Right ventricle myocardium superior (tissue), 1 donor: ENCODE data around the gene VSTM1. TPM values are rescaled to one million over a fixed set of nuclear protein-coding genes. Genes with fewer than 3 reads are reported as not detected.

Experiments used
- ATAC-seq: fragments of 200-7000 bp; cut with Tn5 transposase; one replicate; pipeline ENCODE4 v1.9.1; 2020; ENCODE audit warnings: mild to moderate bottlenecking; ENCODE audit not compliant: poor library complexity
- DNase-seq: peaks from one replicate; pipeline ENCODE4 v3.0.0-alpha.2; 2020
- intact Hi-C: fragments of 100-400 bp; cut with DNase I; formaldehyde crosslinking; loops from one replicate; pipeline ENCODE4 v1.11.2; 2022
- total RNA-seq: library from RNA; stranded (reverse); fragmentation: NEBNext Ultra II Directional; extraction: Animal tissue kit (Norgen Biotek cat#: 25700); gene quantifications from one replicate; pipeline ENCODE4 v1.2.1, GENCODE V29; 2021
- donor health status: DM: no; HTN: yes; CAD: no; lungs with severe emphysema.

Gene VSTM1
- total RNA-seq, 1 donor from 2014 or later = not detected

- no peak for ATAC-seq
- intact Hi-C loops = loop anchor here (5.0 kb wide), 2 partner anchors 115 to 230 kb away; partner anchors contain the start of gene CACNG7
- DNase-seq = no peak
Measured at GRCh38 chr19:54021932-54022331, 41.8 kb downstream of the VSTM1 start.

DNA sequence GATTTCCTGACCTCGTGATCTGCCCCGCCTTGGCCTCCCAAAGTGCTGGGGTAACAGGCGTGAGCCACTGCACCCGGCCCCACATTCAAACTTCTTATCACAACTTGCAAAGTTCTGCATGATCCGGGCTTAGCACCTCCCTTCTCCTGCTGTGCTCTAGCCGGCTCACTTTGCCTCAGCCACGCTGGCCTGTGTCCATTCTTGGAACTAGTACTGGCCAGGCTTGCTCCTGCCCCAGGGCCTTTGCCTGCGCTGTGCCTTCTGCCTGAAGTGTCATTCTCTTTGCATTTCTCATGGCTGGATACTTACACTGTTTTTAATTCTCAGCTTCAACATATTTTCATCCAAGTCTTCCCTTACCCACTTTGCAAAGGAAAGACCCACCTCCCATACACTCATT is 42.3 kb downstream of the VSTM1 start:
- DNase-seq (no peak), ATAC-seq (no peak)
- intact Hi-C loops = loop anchor here (5.0 kb wide), 2 partner anchors 114 to 229 kb away; partner anchors contain the start of gene CACNG7

DNA sequence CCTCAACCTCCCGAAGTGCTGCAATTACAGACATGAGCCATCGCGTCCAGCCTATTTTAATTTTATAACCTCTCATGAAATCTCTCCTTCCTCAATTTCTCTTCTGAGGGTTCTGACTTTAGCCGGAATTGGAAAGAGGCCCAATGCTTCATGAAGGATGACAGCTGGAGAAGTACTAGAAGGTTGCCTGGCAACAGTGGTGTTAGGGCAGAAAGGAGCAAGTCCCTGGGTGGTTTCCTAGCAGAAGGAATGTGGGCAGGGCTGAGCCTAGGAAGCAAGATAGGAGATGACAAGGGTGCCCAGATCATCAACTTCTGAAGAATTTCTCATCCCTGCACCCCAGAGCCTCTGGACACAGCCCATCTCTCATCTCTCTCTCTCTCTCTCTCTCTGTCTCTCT is 46.4 kb downstream of the VSTM1 start:
- intact Hi-C loops = no loop called here
- ATAC-seq = no peak
- DNase-seq = no peak

DNA sequence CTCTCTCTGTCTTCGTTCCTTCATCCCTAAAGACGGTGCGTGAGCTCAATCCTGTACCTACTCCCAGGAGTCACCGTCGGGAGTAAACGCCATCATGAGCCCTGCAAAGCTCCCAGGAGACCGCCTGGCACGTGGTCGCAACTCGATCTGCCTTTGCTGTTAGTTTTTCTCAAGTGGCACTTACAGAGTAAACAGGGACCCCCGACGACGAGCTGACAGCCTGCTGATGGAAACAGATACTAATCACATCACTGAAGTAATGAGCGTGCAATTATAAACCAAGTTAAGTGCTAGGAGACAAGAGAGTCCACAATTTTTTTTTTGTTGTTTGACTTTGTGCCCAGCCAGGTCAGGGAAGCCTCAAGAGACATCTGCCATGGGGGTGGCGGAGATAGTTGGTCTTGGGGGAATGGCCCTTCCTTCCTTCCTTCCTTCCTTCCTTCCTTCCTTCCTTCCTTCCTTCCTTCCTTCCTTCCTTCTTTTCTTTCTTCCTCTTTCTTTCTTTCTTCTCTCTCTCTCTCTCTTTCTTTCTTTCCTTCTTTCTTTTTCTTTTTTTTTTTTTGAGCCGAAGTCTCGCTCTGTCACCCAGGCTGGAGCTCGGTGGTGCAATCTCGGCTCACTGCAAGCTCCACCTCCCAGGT is 48.7 kb downstream of the VSTM1 start:
- intact Hi-C loops = no loop called here
- ATAC-seq (no peak), DNase-seq (no peak)

DNA sequence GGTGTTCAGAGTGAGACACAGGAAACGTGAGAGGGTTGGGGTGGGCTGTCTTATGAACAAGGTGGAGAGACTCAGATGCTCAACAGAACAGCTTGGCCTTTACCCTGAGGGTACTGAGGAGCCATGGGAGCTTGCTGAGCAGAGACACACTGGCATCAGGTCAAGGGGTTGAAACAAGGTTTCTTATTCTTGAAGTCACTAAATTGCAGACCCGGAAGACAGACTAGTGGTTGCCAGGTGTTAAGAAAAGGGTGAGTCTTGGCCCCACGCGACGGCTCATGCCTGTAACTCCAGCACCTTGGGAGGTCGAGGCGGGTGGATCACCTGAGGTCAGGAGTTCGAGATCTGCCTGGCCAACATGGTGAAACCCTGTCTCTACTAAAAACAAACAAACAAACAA is 49.8 kb downstream of the VSTM1 start:
- intact Hi-C loops = no loop called here
- DNase-seq = no peak
- no peak for ATAC-seq

DNA sequence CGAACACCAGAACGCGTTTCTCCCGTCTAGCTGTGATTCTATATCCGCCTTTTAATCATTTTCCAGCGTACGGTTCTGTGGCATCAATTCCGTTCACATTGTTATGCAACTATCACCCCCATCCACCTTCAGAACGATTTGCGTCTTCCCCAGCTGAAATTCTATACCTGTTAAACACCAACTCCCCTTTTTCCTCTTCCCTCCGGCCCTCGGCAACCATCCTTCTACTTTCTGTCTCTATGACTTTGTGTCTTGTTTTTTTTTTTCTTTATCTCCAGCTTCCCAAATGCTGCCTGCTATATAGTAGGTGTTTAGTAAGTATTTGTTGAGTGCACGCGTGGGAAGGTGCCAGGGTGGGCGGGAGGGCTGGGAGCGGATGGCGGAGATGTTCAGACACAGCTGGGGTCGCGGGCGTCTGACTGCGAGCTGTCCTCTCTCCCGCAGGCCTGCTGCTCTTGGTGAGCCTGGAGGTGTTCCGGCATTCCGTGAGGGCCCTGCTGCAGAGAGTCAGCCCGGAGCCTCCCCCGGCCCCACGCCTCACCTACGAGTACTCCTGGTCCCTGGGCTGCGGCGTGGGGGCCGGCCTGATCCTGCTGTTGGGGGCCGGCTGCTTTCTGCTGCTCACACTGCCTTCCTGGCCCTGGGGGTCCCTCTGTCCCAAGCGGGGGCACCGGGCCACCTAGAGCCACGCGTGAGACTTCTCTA is 52.0 kb downstream of the VSTM1 start:
- intact Hi-C loops = no loop called here
- DNase-seq (no peak), ATAC-seq (no peak)

- DNase-seq (no peak), ATAC-seq (no peak)
- intact Hi-C loops = no loop called here
Measured at GRCh38 chr19:54010474-54010873, 53.2 kb downstream of the VSTM1 start.

DNA sequence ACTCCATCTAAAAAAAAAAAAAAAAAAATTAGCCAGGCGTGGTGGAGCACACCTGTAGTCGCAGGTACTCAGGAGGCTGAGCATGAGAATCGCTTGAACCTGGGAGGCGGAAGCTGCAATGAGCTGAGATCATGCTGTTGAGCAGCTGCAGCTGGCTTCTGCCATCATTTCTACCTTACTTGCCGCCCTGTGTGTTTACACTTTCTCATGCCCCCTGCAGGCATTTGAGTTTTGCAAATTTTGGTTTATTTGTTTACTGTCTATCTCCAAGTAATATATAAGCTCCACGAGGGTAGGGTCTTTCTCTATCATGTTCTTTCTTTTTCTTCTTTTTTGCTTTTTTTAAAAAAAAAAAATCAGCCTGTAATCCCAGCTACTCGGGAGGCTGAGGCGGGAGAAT is 54.3 kb downstream of the VSTM1 start:
- DNase-seq (no peak), ATAC-seq (no peak)
- intact Hi-C loops = no loop called here

DNA sequence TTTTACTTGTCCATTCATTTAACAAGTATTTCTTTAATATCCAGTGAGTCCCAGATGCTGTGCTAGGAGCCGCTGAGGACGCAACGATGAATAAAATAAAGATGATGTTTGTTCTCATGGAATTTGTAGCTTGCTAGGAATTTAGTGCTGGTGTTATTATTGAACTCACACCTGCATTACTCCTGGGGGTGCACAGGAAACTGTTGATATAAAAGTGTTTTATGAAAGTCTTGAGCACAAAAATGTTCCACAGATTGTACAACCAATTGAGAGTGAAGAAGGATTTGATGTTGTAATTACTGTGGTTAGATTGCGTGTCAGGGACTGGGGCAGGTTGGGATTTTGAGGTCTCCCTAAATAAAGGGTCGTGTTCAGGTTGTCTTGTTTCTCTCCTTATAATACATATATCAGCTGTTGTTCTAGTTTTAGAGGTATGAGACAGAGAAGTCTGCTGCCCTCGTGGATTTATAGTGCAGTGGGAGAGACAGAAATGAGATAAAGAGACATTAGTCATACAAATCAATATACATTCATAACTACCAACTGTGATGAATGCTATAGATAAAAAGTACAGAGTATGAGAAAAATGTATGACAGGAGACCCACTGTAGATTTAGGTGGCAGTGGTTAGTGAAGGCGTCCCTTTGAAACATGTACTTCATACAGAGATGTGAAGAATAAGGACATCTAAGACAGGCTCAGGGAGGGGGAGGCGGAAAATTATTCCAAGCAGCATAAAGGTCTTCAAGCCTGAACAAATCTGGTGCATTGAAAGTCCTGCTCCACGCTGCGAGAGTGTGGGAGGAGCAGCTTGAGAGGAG is 61.0 kb downstream of the VSTM1 start:
- intact Hi-C loops = no loop called here
- DNase-seq = no peak
- no peak for ATAC-seq

DNA sequence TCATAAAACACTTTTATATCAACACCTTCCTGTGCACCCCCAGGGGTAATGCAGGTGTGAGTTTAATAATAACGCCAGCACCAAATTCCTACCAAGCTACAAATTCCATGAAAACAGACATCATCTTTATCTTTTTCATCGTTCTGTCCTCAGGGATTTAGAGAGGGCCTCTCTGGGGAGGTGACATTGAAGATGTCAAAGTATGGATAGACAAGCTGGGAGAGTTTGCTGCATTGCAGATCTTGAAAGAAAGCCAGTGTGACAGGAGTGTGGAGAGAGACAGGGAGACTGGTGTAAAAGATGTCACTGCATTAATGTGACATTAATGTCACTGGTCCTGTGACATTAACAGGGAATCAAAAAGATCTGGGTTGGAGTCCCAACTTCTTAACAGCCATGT is 62.2 kb downstream of the VSTM1 start:
- no peak for ATAC-seq
- DNase-seq = no peak
- intact Hi-C loops = no loop called here

GRCh38 chr19:53999694-54000093 is 64.0 kb downstream of the VSTM1 start:
- ATAC-seq = no peak
- intact Hi-C loops = no loop called here
- DNase-seq = no peak

- intact Hi-C loops = no loop called here
- ATAC-seq (no peak), DNase-seq (no peak)
Measured at GRCh38 chr19:53998223-53998622, 65.5 kb downstream of the VSTM1 start.

DNA sequence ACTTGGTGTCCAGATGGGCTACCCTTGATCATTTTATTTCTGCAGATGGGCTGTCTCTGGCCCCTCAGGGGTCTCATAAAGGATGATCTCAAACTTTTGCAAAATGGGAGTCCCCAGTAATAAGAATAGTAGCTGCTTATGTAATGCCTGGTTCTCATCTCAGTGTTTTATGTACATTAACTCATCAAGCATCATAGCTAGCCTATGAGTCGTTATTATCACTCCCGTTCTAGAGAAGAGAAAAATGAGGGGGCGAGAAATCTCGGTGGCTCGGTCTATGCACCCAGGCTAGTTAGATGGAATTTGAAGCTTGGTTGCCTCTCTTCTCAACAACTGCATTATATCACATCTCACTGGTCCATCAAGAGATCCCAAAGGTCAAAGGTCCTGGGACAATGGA is 68.9 kb downstream of the VSTM1 start:
- intact Hi-C loops = no loop called here
- ATAC-seq (no peak), DNase-seq (no peak)

DNA sequence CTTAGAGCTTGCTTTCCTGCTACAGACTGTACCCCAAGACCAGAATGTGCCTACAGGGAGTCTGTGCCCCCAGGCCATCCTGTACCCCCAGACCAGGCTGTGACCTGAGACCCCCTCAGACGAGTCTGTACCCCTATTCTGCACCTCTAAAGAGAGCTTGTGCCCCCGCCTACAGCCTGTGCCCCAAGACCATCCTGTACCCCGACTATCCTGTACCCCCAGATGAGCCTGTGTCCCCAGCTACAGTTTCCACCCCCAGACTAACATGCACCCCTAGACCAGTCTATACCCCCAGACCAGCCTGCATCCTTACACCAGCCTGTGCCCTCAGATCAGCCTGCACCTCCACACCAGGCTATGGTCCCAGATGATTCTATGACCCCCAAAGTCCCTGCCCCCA is 70.2 kb downstream of the VSTM1 start:
- no peak for DNase-seq
- intact Hi-C loops = no loop called here
- ATAC-seq = no peak

GRCh38 chr19:53992815-53993214 is 70.9 kb downstream of the VSTM1 start:
- ATAC-seq = no peak
- DNase-seq = no peak
- intact Hi-C loops = no loop called here

GRCh38 chr19:53992211-53992610 is 71.5 kb downstream of the VSTM1 start:
- intact Hi-C loops = no loop called here
- ATAC-seq = no peak

GRCh38 chr19:53991224-53992113 is 72.2 kb downstream of the VSTM1 start, which contains the start of gene CACNG6:
CACNG6 (plus strand) TSS chr19:53991637; CDS start chr19:53992878, 1,241 bp downstream.
- intact Hi-C loops = no loop called here
- DNase-seq (no peak), ATAC-seq (no peak)

More at GRCh38 chr19:53992211-53992610, 71.5 kb downstream of the VSTM1 start:
- DNase-seq = no peak
